ENCODE data around the gene MDFI.

MDFI gene

GRCh38 chr6:41644297-41644879 lies 6.1 kb downstream of the MDFI start:
- DNase-seq (ENCODE audit: low read depth), result no peak
- TF ChIP-seq, protein P1, sequence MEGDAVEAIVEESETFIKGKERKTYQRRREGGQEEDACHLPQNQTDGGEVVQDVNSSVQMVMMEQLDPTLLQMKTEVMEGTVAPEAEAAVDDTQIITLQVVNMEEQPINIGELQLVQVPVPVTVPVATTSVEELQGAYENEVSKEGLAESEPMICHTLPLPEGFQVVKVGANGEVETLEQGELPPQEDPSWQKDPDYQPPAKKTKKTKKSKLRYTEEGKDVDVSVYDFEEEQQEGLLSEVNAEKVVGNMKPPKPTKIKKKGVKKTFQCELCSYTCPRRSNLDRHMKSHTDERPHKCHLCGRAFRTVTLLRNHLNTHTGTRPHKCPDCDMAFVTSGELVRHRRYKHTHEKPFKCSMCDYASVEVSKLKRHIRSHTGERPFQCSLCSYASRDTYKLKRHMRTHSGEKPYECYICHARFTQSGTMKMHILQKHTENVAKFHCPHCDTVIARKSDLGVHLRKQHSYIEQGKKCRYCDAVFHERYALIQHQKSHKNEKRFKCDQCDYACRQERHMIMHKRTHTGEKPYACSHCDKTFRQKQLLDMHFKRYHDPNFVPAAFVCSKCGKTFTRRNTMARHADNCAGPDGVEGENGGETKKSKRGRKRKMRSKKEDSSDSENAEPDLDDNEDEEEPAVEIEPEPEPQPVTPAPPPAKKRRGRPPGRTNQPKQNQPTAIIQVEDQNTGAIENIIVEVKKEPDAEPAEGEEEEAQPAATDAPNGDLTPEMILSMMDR (conservative IDR thresholded peaks at IDR 0.05; ENCODE audit: low read depth, low read length), result no peak
- no peak overlapping the region for H3K4me3 ChIP-seq (ENCODE audit: low read length)

GRCh38 chr6:41645007-41645618 lies 6.8 kb downstream of the MDFI start:
- no peak overlapping the region for H3K4me3 ChIP-seq (ENCODE audit: low read length)
- TF ChIP-seq, protein P1 (conservative IDR thresholded peaks at IDR 0.05; ENCODE audit: low read depth, low read length), result no peak
- DNase-seq (ENCODE audit: low read depth), result no peak

- no peak overlapping the region for H3K4me3 ChIP-seq (ENCODE audit: low read length)
- TF ChIP-seq, protein P1 (conservative IDR thresholded peaks at IDR 0.05; ENCODE audit: low read depth, low read length), result no peak
- no peak for DNase-seq (ENCODE audit: low read depth)
Measured at GRCh38 chr6:41646026-41646795, 7.9 kb downstream of the MDFI start.

GRCh38 chr6:41647061-41647511 lies 8.8 kb downstream of the MDFI start:
- DNase-seq (ENCODE audit: low read depth), result no peak
- H3K4me3 ChIP-seq (ENCODE audit: low read length), result no peak overlapping the region
- TF ChIP-seq, protein P1 (conservative IDR thresholded peaks at IDR 0.05; ENCODE audit: low read depth, low read length), result no peak

GRCh38 chr6:41648070-41648585 lies 9.9 kb downstream of the MDFI start:
- TF ChIP-seq, protein P1 (conservative IDR thresholded peaks at IDR 0.05; ENCODE audit: low read depth, low read length), result no peak
- H3K4me3 ChIP-seq (ENCODE audit: low read length), result no peak overlapping the region
- no peak for DNase-seq (ENCODE audit: low read depth)

GRCh38 chr6:41648921-41649320 lies 10.7 kb downstream of the MDFI start:
- TF ChIP-seq, protein P1 (conservative IDR thresholded peaks at IDR 0.05; ENCODE audit: low read depth, low read length), result no peak
- no peak for DNase-seq (ENCODE audit: low read depth)
- H3K4me3 ChIP-seq (ENCODE audit: low read length), result no peak overlapping the region
